Ishikawa (cell line): ENCODE results near the gene PCMT1.

ENCODE experiments used
- CREB1 ChIP-seq: IDR thresholded peaks from 2 replicates; pipeline ENCODE4 v1.6.1; 2012; ENCODE audit warnings: low read depth
- EGR1 ChIP-seq: IDR thresholded peaks from 2 replicates; pipeline ENCODE4 v1.6.1; 2012
- EP300 ChIP-seq: IDR thresholded peaks from 2 replicates; pipeline ENCODE4 v1.6.1; 2012; ENCODE audit warnings: borderline replicate concordance
- FOXM1 ChIP-seq: IDR thresholded peaks from 2 replicates; pipeline ENCODE4 v1.6.1; 2012; ENCODE audit warnings: low read depth, borderline replicate concordance
- TCF12 ChIP-seq: IDR thresholded peaks from 2 replicates; pipeline ENCODE4 v1.6.1; 2012; ENCODE audit warnings: low read depth
- TEAD4 ChIP-seq: IDR thresholded peaks from 2 replicates; pipeline ENCODE4 v1.6.1; 2012
- YY1 ChIP-seq: IDR thresholded peaks from 2 replicates; pipeline ENCODE4 v1.6.1; 2012; ENCODE audit warnings: low read depth
- TF ChIP-seq, protein P1 (sequence below): IDR thresholded peaks from 2 replicates; pipeline ENCODE4 v1.6.1; 2012

The PCMT1 gene

DNA sequence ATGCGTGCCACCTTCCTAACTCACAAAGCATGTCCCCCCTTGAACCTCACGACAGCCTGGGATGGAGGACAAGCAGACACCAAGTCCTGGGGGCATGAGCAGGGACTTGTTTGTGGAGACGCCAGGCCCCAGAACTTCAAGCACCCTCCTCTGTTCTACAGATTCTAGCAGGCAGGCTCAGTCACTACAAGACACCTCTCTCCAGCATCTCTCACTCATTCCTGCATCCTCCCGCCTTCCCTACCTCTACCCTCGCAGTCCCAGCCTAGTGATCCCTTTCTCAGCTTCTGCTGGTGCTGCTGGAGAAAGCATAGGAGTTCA lies 110.9 kb downstream of the PCMT1 start:
- no peak for TF ChIP-seq FOXM1
- TF ChIP-seq CREB1, result no peak
- no peak for TF ChIP-seq EGR1
- no peak for TF ChIP-seq TEAD4
- TF ChIP-seq TCF12, result no peak
- TF ChIP-seq YY1, result no peak
- TF ChIP-seq, protein P1, sequence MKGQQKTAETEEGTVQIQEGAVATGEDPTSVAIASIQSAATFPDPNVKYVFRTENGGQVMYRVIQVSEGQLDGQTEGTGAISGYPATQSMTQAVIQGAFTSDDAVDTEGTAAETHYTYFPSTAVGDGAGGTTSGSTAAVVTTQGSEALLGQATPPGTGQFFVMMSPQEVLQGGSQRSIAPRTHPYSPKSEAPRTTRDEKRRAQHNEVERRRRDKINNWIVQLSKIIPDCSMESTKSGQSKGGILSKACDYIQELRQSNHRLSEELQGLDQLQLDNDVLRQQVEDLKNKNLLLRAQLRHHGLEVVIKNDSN, result no peak
- no peak for TF ChIP-seq EP300
